H9 (cell line): Measurements from ENCODE around the gene FBXL7. TPM values are rescaled to one million over a fixed set of nuclear protein-coding genes. Genes with fewer than 3 reads are reported as not detected.

Experiments used
- DNase-seq: peaks from one replicate; pipeline ENCODE4 v3.0.0-alpha.2; 2017
- H2AFZ ChIP-seq: one replicate; pipeline ENCODE4 v1.6.1; 2013; ENCODE audit warnings: mild to moderate bottlenecking, low read length, control low read depth, moderate library complexity
- H2AK5ac ChIP-seq: 2 replicates; pipeline ENCODE4 v1.6.1; 2013; ENCODE audit warnings: low read length, control low read depth, mixed read lengths; ENCODE audit not compliant: insufficient read length
- H2BK120ac ChIP-seq: one replicate; pipeline ENCODE4 v1.6.1; 2013; ENCODE audit warnings: low read depth, mild to moderate bottlenecking, low read length, control low read depth, inconsistent platforms; ENCODE audit not compliant: poor library complexity, severe bottlenecking
- H2BK12ac ChIP-seq: 2 replicates; pipeline ENCODE4 v1.6.1; 2013; ENCODE audit warnings: low read length, control low read depth, mixed read lengths, low read depth; ENCODE audit not compliant: insufficient read length
- H2BK15ac ChIP-seq: 2 replicates; pipeline ENCODE4 v1.6.1; 2013; ENCODE audit warnings: low read depth, low read length, control low read depth
- H2BK20ac ChIP-seq: one replicate; pipeline ENCODE4 v1.6.1; 2013; ENCODE audit warnings: low read depth, mild to moderate bottlenecking, low read length, control low read depth, inconsistent platforms; ENCODE audit not compliant: poor library complexity, severe bottlenecking
- H2BK5ac ChIP-seq: 2 replicates; pipeline ENCODE4 v1.6.1; 2013; ENCODE audit warnings: low read length, control low read depth, mixed read lengths; ENCODE audit not compliant: insufficient read length
- H3K14ac ChIP-seq: 2 replicates; pipeline ENCODE4 v1.6.1; 2013; ENCODE audit warnings: low read length, control low read depth; ENCODE audit not compliant: insufficient read depth
- H3K18ac ChIP-seq: 2 replicates; pipeline ENCODE4 v1.6.1; 2013; ENCODE audit warnings: low read depth, mild to moderate bottlenecking, mixed read lengths, low read length, control low read depth; ENCODE audit not compliant: insufficient read length
- H3K23ac ChIP-seq: 2 replicates; pipeline ENCODE4 v1.6.1; 2013; ENCODE audit warnings: low read length, control low read depth, mixed read lengths, low read depth; ENCODE audit not compliant: insufficient read length
- H3K23me2 ChIP-seq: 2 replicates; pipeline ENCODE4 v1.6.1; 2013; ENCODE audit warnings: low read depth, mild to moderate bottlenecking, mixed read lengths, low read length, control low read depth; ENCODE audit not compliant: insufficient read length, poor library complexity, severe bottlenecking
- H3K27ac ChIP-seq: 2 replicates; pipeline ENCODE4 v1.5.1; 2013; ENCODE audit warnings: low read length, control low read depth, mixed read lengths, low read depth; ENCODE audit not compliant: insufficient read length
- H3K27me3 ChIP-seq: 2 replicates; pipeline ENCODE4 v1.6.1; 2013; ENCODE audit warnings: low read length, control low read depth, inconsistent platforms; ENCODE audit not compliant: insufficient read depth
- H3K4ac ChIP-seq: 2 replicates; pipeline ENCODE4 v1.6.1; 2013; ENCODE audit warnings: low read depth, mild to moderate bottlenecking, control low read depth, inconsistent platforms, low read length, moderate library complexity
- H3K4me1 ChIP-seq: 2 replicates; pipeline ENCODE4 v1.6.1; 2013; ENCODE audit warnings: low read length, control low read depth, inconsistent platforms; ENCODE audit not compliant: insufficient read depth
- H3K4me2 ChIP-seq: 2 replicates; pipeline ENCODE4 v1.6.1; 2013; ENCODE audit warnings: low read length, control low read depth, mixed read lengths; ENCODE audit not compliant: insufficient read length, insufficient read depth
- H3K56ac ChIP-seq: 2 replicates; pipeline ENCODE4 v1.6.1; 2013; ENCODE audit warnings: low read depth, mild to moderate bottlenecking, mixed read lengths, low read length, control low read depth; ENCODE audit not compliant: insufficient read length
- H3K79me1 ChIP-seq: 2 replicates; pipeline ENCODE4 v1.6.1; 2013; ENCODE audit warnings: low read depth, mild to moderate bottlenecking, moderate library complexity, low read length, control low read depth, inconsistent platforms; ENCODE audit not compliant: insufficient read depth, poor library complexity, severe bottlenecking
- H3K79me2 ChIP-seq: 2 replicates; pipeline ENCODE4 v1.6.1; 2013; ENCODE audit warnings: low read length, control low read depth, inconsistent platforms; ENCODE audit not compliant: insufficient read depth
- H3K9ac ChIP-seq: 2 replicates; pipeline ENCODE4 v1.6.1; 2013; ENCODE audit warnings: low read length, control low read depth, mixed read lengths; ENCODE audit not compliant: insufficient read length; ENCODE audit errors: extremely low read depth
- H3K9me3 ChIP-seq: one replicate; pipeline ENCODE4 v1.6.1; 2013; ENCODE audit warnings: low read depth, low read length, inconsistent platforms; ENCODE audit not compliant: control insufficient read depth
- H3T11ph ChIP-seq: one replicate; pipeline ENCODE4 v1.6.1; 2013; ENCODE audit warnings: mild to moderate bottlenecking, low read length, control low read depth, inconsistent platforms
- H4K20me1 ChIP-seq: one replicate; pipeline ENCODE4 v1.6.1; 2013; ENCODE audit not compliant: control insufficient read depth, insufficient read length, insufficient read depth
- H4K5ac ChIP-seq: 2 replicates; pipeline ENCODE4 v1.6.1; 2013; ENCODE audit warnings: low read depth, mild to moderate bottlenecking, mixed read lengths, low read length, control low read depth; ENCODE audit not compliant: insufficient read length
- H4K8ac ChIP-seq: replicated peaks from 2 replicates; pipeline ENCODE4 v1.6.1; 2013; ENCODE audit warnings: low read length, control low read depth, mixed read lengths, low read depth; ENCODE audit not compliant: insufficient read length
- H4K91ac ChIP-seq: 2 replicates; pipeline ENCODE4 v1.6.1; 2013; ENCODE audit warnings: low read depth, mild to moderate bottlenecking, moderate library complexity, mixed read lengths, low read length, control low read depth; ENCODE audit not compliant: insufficient read length
- H3K27ac Mint-ChIP-seq, 3 experiments: 2 replicates in 2 of 3; 3 replicates in 1 of 3; pipeline ENCODE4 v1.8.0; 2020 to 2021; ENCODE audit warnings: mixed read lengths in 3 of 3, mild to moderate bottlenecking in 1 of 3, moderate library complexity in 1 of 3
- H3K27me3 Mint-ChIP-seq: 2 replicates; pipeline ENCODE4 v1.8.0; 2021; ENCODE audit warnings: low read depth, mild to moderate bottlenecking, moderate library complexity, mixed read lengths
- H3K36me3 Mint-ChIP-seq, 3 experiments: 2 replicates in 2 of 3; 3 replicates in 1 of 3; pipeline ENCODE4 v1.8.0; 2020 to 2021; ENCODE audit warnings: low read depth in 3 of 3, mixed read lengths in 3 of 3; ENCODE audit not compliant: insufficient read depth in 1 of 3
- H3K4me1 Mint-ChIP-seq, 2 experiments: 2 replicates each; pipeline ENCODE4 v1.8.0; 2020; ENCODE audit warnings: mixed read lengths in 2 of 2
- H3K4me3 Mint-ChIP-seq, 2 experiments: 2 replicates in 1 of 2; 3 replicates in 1 of 2; pipeline ENCODE4 v1.8.0; 2020 to 2021; ENCODE audit warnings: mild to moderate bottlenecking in 2 of 2, mixed read lengths in 2 of 2, moderate library complexity in 1 of 2
- H3K9me3 Mint-ChIP-seq, 2 experiments: 2 replicates in 1 of 2; 3 replicates in 1 of 2; pipeline ENCODE4 v1.8.0; 2020; ENCODE audit warnings: mild to moderate bottlenecking in 2 of 2, mixed read lengths in 2 of 2, moderate library complexity in 1 of 2
- CTCF ChIP-seq: fragments of 200-600 bp; sonication (generic); conservative IDR thresholded peaks from 3 replicates; pipeline ENCODE4 v1.8.0; 2021; ENCODE audit warnings: antibody characterized with exemption, mild to moderate bottlenecking
- WGBS: extraction: QIAGEN DNeasy Blood & Tissue Kit; methylation state at CpG from one replicate; pipeline ENCODE4 v1.1.7; 2013; ENCODE audit warnings: missing lambda C conversion rate, low lambda C conversion rate, mixed read lengths; ENCODE audit not compliant: insufficient read length; ENCODE audit errors: extremely low coverage; 5-methylcytosine and 5-hydroxymethylcytosine counted together
- total RNA-seq: library from RNA; stranded (reverse); gene quantifications from 2 replicates; pipeline ENCODE4 v1.2.1, GENCODE V29; 2021

Gene FBXL7
- total RNA-seq, 1 experiment from 2014 or later, result 14.6 TPM

- H3K23ac ChIP-seq, result no peak overlapping the region
- H3K18ac ChIP-seq, result no peak overlapping the region
- no peaks in the 10 kb centered on the region for H4K20me1 ChIP-seq
- no peaks in the 10 kb centered on the region for H3K27me3 ChIP-seq
- Mint-ChIP-seq H3K36me3 (no peaks in the 10 kb centered on the region), H3K4me3 (no peak overlapping the region), H3K27ac (peak overlapping the region in 2 of 3 experiments; percentile 16 to 17; a peak in 2 of 7 replicates), H3K4me1 (no peaks in the 10 kb centered on the region; a peak in 1 of 4 replicates), H3K9me3 (no peaks in the 10 kb centered on the region; a peak in 1 of 5 replicates), H3K27me3 (no peaks in the 10 kb centered on the region)
- no peak overlapping the region for H3T11ph ChIP-seq
- no CpG with 5 or more reads among the region's 7 CpGs for WGBS
- H3K4me1 ChIP-seq, result no peaks in the 10 kb centered on the region
- no peak overlapping the region for H2BK120ac ChIP-seq
- H2BK12ac ChIP-seq, result no peak overlapping the region
- no peaks in the 10 kb centered on the region for H3K79me1 ChIP-seq
- no peak overlapping the region for H3K4ac ChIP-seq
- no peaks in the 10 kb centered on the region for H3K79me2 ChIP-seq
- H3K14ac ChIP-seq, result no peak overlapping the region; the same call in 1 of the 2 replicates
- H3K9me3 ChIP-seq, result no peaks in the 10 kb centered on the region
- H2BK20ac ChIP-seq, result no peak overlapping the region
- H4K8ac ChIP-seq, result no peak overlapping the region
- no peak overlapping the region for H2AK5ac ChIP-seq
- no peaks in the 10 kb centered on the region for H3K23me2 ChIP-seq
- TF ChIP-seq CTCF, result no peak
- H3K4me2 ChIP-seq, result no peak overlapping the region
- no peak overlapping the region for H4K5ac ChIP-seq
- no peak overlapping the region for H2BK15ac ChIP-seq
- H4K91ac ChIP-seq, result no peak overlapping the region
- no peak overlapping the region for H3K56ac ChIP-seq
- H3K27ac ChIP-seq, result no peak overlapping the region
- DNase-seq, result no peak
- H3K9ac ChIP-seq, result no peak overlapping the region
- H2BK5ac ChIP-seq, result no peak overlapping the region
- no peak overlapping the region for H2AFZ ChIP-seq
Measured at GRCh38 chr5:15734058-15734457, 234.1 kb downstream of the FBXL7 start.
